HCT116 (cell line): ENCODE measurements around the gene CENPP. TPM values are rescaled to one million over a fixed set of nuclear protein-coding genes. Genes with fewer than 3 reads are reported as not detected.

ENCODE experiments used
- ATAC-seq: fragments of 200-7000 bp; cut with Tn5 transposase; 2 replicates; pipeline ENCODE4 v1.9.1; 2020; ENCODE audit warnings: mild to moderate bottlenecking, moderate library complexity
- BruUV-seq: library from RNA; stranded (reverse); fragments of 400-500 nt; replicated peaks from 2 replicates; lab custom pipeline; 2021; lab: Mats Ljungman, UMichigan
- CTCF ChIA-PET: fragments of 300-600 bp; sonication (Branson Sonifier 250); formaldehyde crosslinking; loops from one replicate; lab custom pipeline; 2021; ENCODE audit warnings: antibody characterized with exemption; lab: Charles Lee
- POLR2A ChIA-PET: fragments of 300-600, 350-600 bp; sonication (Branson Sonifier 250); formaldehyde crosslinking; loops from one replicate; lab custom pipeline; 2021; ENCODE audit warnings: antibody characterized with exemption; lab: Charles Lee
- RAD21 ChIA-PET, 2 experiments: fragments of 300-600 bp; sonication (Branson Sonifier 250); formaldehyde crosslinking; loops; one replicate each; lab custom pipeline; 2023; ENCODE audit warnings: low total read pairs in 2 of 2; ENCODE audit not compliant: uncharacterized antibody in 2 of 2, unreplicated experiment in 2 of 2, low non-redundant PET in 1 of 2; lab: Charles Lee
- DNase-seq: peaks from one replicate; pipeline ENCODE4 v3.0.0-alpha.2; 2010; ENCODE audit warnings: low read depth, low spot score
- H2AFZ ChIP-seq: fragments of 200-600 bp; shearing (Covaris generic), sonication (generic); 2 replicates; pipeline ENCODE4 v1.6.1; 2017; ENCODE audit warnings: low read depth, mixed run types, mixed read lengths, antibody characterized with exemption, low read length; ENCODE audit not compliant: poor library complexity, severe bottlenecking
- H3K27ac ChIP-seq: 2 replicates; pipeline ENCODE4 v1.5.1; 2012; ENCODE audit warnings: low read depth, low read length
- H3K27me3 ChIP-seq: fragments of 200-600 bp; sonication (generic); 2 replicates; pipeline ENCODE4 v1.6.1; 2016; ENCODE audit warnings: mixed run types, low read length, mixed read lengths; ENCODE audit not compliant: insufficient read depth
- H3K36me3 ChIP-seq, 2 experiments: fragments of 200-500 bp in 1 of 2; fragments of 200-600 bp in 1 of 2; sonication (Bioruptor generic) in 1 of 2; sonication (generic) in 1 of 2; 2 replicates each; pipeline versions ENCODE4 v1.5.1 to v1.6.1; 2014 to 2016; ENCODE audit warnings: low read length in 2 of 2, inconsistent platforms in 1 of 2, mixed read lengths in 1 of 2, mixed run types in 1 of 2; ENCODE audit not compliant: insufficient read depth in 2 of 2, control insufficient read depth in 1 of 2
- H3K4me1 ChIP-seq, 2 experiments: fragments of 200-600 bp in 1 of 2; sonication (generic) in 1 of 2; 2 replicates each; pipeline versions ENCODE4 v1.5.1 to v1.6.1; 2012 to 2017; ENCODE audit warnings: low read length in 2 of 2, inconsistent platforms in 1 of 2, mild to moderate bottlenecking in 1 of 2, mixed read lengths in 1 of 2, mixed run types in 1 of 2, moderate library complexity in 1 of 2; ENCODE audit not compliant: insufficient read depth in 2 of 2, control insufficient read depth in 1 of 2
- H3K4me2 ChIP-seq: fragments of 200-600 bp; sonication (generic); 2 replicates; pipeline ENCODE4 v1.6.1; 2017; ENCODE audit warnings: mixed run types, low read length, mixed read lengths
- H3K4me3 ChIP-seq, 2 experiments: fragments of 200-600 bp in 1 of 2; sonication (generic) in 1 of 2; replicated peaks in 1 of 2; 2 replicates each; pipeline ENCODE4 v1.5.1; 2011 to 2016; ENCODE audit warnings: low read length in 2 of 2, control low read depth in 1 of 2, low read depth in 1 of 2, mild to moderate bottlenecking in 1 of 2, mixed read lengths in 1 of 2, mixed run types in 1 of 2
- H3K79me2 ChIP-seq: fragments of 200-600 bp; sonication (generic); 2 replicates; pipeline ENCODE4 v1.6.1; 2017; ENCODE audit warnings: mild to moderate bottlenecking, mixed run types, low read length, moderate library complexity, mixed read lengths; ENCODE audit not compliant: insufficient read depth
- H3K9ac ChIP-seq: fragments of 200-600 bp; sonication (generic); 2 replicates; pipeline ENCODE4 v1.6.1; 2016; ENCODE audit warnings: low read length, mixed read lengths
- H3K9me2 ChIP-seq: fragments of 200-600 bp; sonication (generic), shearing (Covaris generic); 2 replicates; pipeline ENCODE4 v1.6.1; 2017; ENCODE audit warnings: mixed run types, mild to moderate bottlenecking, moderate library complexity; ENCODE audit not compliant: insufficient read depth
- H3K9me3 ChIP-seq, 2 experiments: fragments of 200-500 bp in 1 of 2; fragments of 200-600 bp in 1 of 2; sonication (Bioruptor generic) in 1 of 2; sonication (generic) in 1 of 2; 2 replicates each; pipeline ENCODE4 v1.6.1; 2014 to 2017; ENCODE audit warnings: low read length in 2 of 2, mixed read lengths in 2 of 2, inconsistent platforms in 1 of 2, low read depth in 1 of 2, mild to moderate bottlenecking in 1 of 2, mixed run types in 1 of 2, moderate library complexity in 1 of 2; ENCODE audit not compliant: control insufficient read depth in 1 of 2, insufficient read depth in 1 of 2
- H4K20me1 ChIP-seq: fragments of 200-600 bp; sonication (generic), shearing (Covaris generic); 2 replicates; pipeline ENCODE4 v1.6.1; 2017; ENCODE audit warnings: mixed run types, mild to moderate bottlenecking, moderate library complexity; ENCODE audit not compliant: insufficient read depth
- ATF3 ChIP-seq: IDR thresholded peaks from 2 replicates; pipeline ENCODE4 v1.6.1; 2012
- CBX3 ChIP-seq: IDR thresholded peaks from 2 replicates; pipeline ENCODE4 v1.6.1; 2012; ENCODE audit warnings: low read depth
- CEBPB ChIP-seq: IDR thresholded peaks from 2 replicates; pipeline ENCODE4 v1.6.1; 2012; ENCODE audit warnings: low read depth
- CTCF ChIP-seq, 3 experiments: fragments of 200-600 bp in 1 of 3; sonication (generic) in 1 of 3; IDR thresholded peaks in 2 of 3; conservative IDR thresholded peaks in 1 of 3; 2 replicates each; pipeline ENCODE4 v1.5.1; 2012 to 2017; ENCODE audit warnings: low read depth in 2 of 3, low read length in 2 of 3, antibody characterized with exemption in 1 of 3, borderline replicate concordance in 1 of 3, control low read depth in 1 of 3, mild to moderate bottlenecking in 1 of 3, mixed read lengths in 1 of 3, mixed run types in 1 of 3, moderate library complexity in 1 of 3; ENCODE audit not compliant: insufficient read depth in 1 of 3
- EGR1 ChIP-seq: IDR thresholded peaks from 2 replicates; pipeline ENCODE4 v1.6.1; 2012; ENCODE audit warnings: low read depth
- EZH2 ChIP-seq: fragments of 200-600 bp; sonication (generic); IDR thresholded peaks from 2 replicates; pipeline ENCODE4 v1.6.1; 2017; ENCODE audit warnings: antibody characterized with exemption, mixed run types
- EZH2phosphoT487 ChIP-seq: fragments of 200-600 bp; IDR thresholded peaks from 2 replicates; pipeline ENCODE4 v1.6.1; 2018; ENCODE audit warnings: antibody characterized with exemption, borderline replicate concordance
- FOSL1 ChIP-seq: IDR thresholded peaks from 2 replicates; pipeline ENCODE4 v1.6.1; 2012; ENCODE audit warnings: low read depth
- JUND ChIP-seq: IDR thresholded peaks from 2 replicates; pipeline ENCODE4 v1.6.1; 2012
- MAX ChIP-seq: IDR thresholded peaks from 2 replicates; pipeline ENCODE4 v1.6.1; 2012
- POLR2A ChIP-seq: IDR thresholded peaks from 2 replicates; pipeline ENCODE4 v1.7.0; 2011; ENCODE audit warnings: borderline replicate concordance; ENCODE audit not compliant: insufficient read depth, insufficient read length; ENCODE audit errors: extremely low read depth
- POLR2AphosphoS5 ChIP-seq: IDR thresholded peaks from 2 replicates; pipeline ENCODE4 v1.6.1; 2011; ENCODE audit warnings: mild to moderate bottlenecking, low read depth, low read length, moderate library complexity
- REST ChIP-seq: IDR thresholded peaks from 2 replicates; pipeline ENCODE4 v1.6.1; 2012; ENCODE audit warnings: low read depth
- SIN3A ChIP-seq: IDR thresholded peaks from 2 replicates; pipeline ENCODE4 v1.6.1; 2012; ENCODE audit warnings: low read depth
- SRF ChIP-seq: IDR thresholded peaks from 2 replicates; pipeline ENCODE4 v1.6.1; 2012; ENCODE audit warnings: low read depth
- TCF7L2 ChIP-seq: IDR thresholded peaks from 2 replicates; pipeline ENCODE4 v1.7.0; 2011; ENCODE audit warnings: borderline replicate concordance, inconsistent platforms; ENCODE audit not compliant: insufficient read depth, insufficient read length; ENCODE audit errors: extremely low read depth
- YY1 ChIP-seq: IDR thresholded peaks from 2 replicates; pipeline ENCODE4 v1.6.1; 2011; ENCODE audit warnings: low read length, low read depth, moderate library complexity, mild to moderate bottlenecking; ENCODE audit not compliant: insufficient replicate concordance; ENCODE audit errors: extremely low read depth
- ZBTB33 ChIP-seq: IDR thresholded peaks from 2 replicates; pipeline ENCODE4 v1.6.1; 2011; ENCODE audit warnings: mild to moderate bottlenecking, low read length, moderate library complexity; ENCODE audit not compliant: insufficient replicate concordance; ENCODE audit errors: extremely low read depth
- ZFX ChIP-seq: fragments of 450-650 bp; IDR thresholded peaks from 2 replicates; pipeline ENCODE4 v1.6.1; 2017
- ZNF274 ChIP-seq: fragments of 200-500 bp; sonication (Bioruptor generic); IDR thresholded peaks from 2 replicates; pipeline ENCODE4 v1.6.1; 2014; ENCODE audit warnings: mild to moderate bottlenecking, low read depth, low read length, inconsistent platforms
- intact Hi-C: fragments of 100-400 bp; cut with micrococcal nuclease; formaldehyde crosslinking; loops from 2 replicates; pipeline ENCODE4 v1.10.0; 2022
- total RNA-seq: library from RNA; stranded (reverse); gene quantifications from one replicate; pipeline ENCODE4 v1.2.1, GENCODE V29; 2021; ENCODE audit not compliant: unreplicated experiment

The CENPP gene
- total RNA-seq, 1 experiment from 2014 or later: 7.0 TPM

GRCh38 chr9:92564504-92564903, 238.8 kb downstream of the CENPP start:
- H3K36me3 ChIP-seq: no peaks in the 10 kb centered on the region
- CTCF ChIA-PET: no interaction called here
- ATAC-seq: no peak
- no peaks in the 10 kb centered on the region for H3K4me1 ChIP-seq
- RAD21 ChIA-PET: no interaction called here
- no peak overlapping the region for H2AFZ ChIP-seq
- no peak for DNase-seq
- no peaks in the 10 kb centered on the region for H3K27me3 ChIP-seq
- POLR2A ChIA-PET: no interaction called here
- H3K4me2 ChIP-seq: no peak overlapping the region
- H3K9ac ChIP-seq: no peak overlapping the region
- no peaks in the 10 kb centered on the region for H4K20me1 ChIP-seq
- BruUV-seq: no TSS peak
- H3K27ac ChIP-seq: no peak overlapping the region
- H3K79me2 ChIP-seq: no peaks in the 10 kb centered on the region
- intact Hi-C loops: no loop called here
- TF ChIP-seq SRF (no peak), ZFX (no peak), EGR1 (no peak), TCF7L2 (no peak), ZBTB33 (no peak), CEBPB (no peak), CTCF (IDR thresholded peaks at IDR 0.05 in 2 of 3, conservative IDR thresholded peaks at IDR 0.05 in 1 of 3; ENCODE audit: borderline replicate concordance in 1 of 3, insufficient read depth in 1 of 3, low read depth in 2 of 3, low read length in 2 of 3) (no peak), MAX (no peak), EZH2 (no peak), YY1 (no peak), REST (no peak), FOSL1 (no peak), SIN3A (no peak), ZNF274 (no peak), EZH2phosphoT487 (no peak), POLR2A (no peak), ATF3 (no peak), POLR2AphosphoS5 (no peak), JUND (no peak), CBX3 (no peak)
- H3K9me2 ChIP-seq: no peaks in the 10 kb centered on the region
- H3K4me3 ChIP-seq: no peak overlapping the region
- no peaks in the 10 kb centered on the region for H3K9me3 ChIP-seq
